Mammary epithelial cell (primary cell): ENCODE data around the gene MBD4.

ENCODE experiments used
- EZH2 ChIP-seq: IDR thresholded peaks from 2 replicates; pipeline ENCODE4 v1.6.1; 2012; ENCODE audit warnings: low read length, inconsistent platforms, borderline replicate concordance
- TF ChIP-seq, protein P1 (sequence below), 2 donors: IDR thresholded peaks in 1 of 2; conservative IDR thresholded peaks in 1 of 2; 2 replicates each; pipeline ENCODE4 v1.5.1; 2011 to 2012; ENCODE audit warnings: inconsistent platforms in 2 of 2, low read length in 2 of 2, mild to moderate bottlenecking in 2 of 2, control low read depth in 1 of 2, low read depth in 1 of 2; ENCODE audit not compliant: insufficient read depth in 1 of 2; ENCODE audit errors: extremely low read depth in 1 of 2

DNA sequence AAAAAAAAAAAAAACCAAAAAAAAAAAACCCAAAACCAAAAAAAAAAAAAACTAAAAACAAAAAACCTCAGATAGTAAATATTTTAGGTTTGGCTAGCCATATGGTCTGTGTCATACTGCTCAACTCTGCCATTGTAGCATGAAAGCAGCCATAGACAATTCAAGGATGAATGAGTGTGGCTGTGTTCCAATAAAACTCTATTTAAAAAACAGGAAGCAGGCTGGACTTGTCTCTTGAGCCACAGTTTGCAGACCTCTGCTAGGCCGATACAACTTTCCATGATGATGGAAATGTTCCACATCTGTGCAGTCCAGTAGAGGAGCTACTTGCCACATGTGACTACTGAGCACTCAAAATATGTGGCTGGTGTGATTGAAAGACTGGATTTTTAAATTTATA lies 22.4 kb downstream of the MBD4 start:
- TF ChIP-seq, protein P1, sequence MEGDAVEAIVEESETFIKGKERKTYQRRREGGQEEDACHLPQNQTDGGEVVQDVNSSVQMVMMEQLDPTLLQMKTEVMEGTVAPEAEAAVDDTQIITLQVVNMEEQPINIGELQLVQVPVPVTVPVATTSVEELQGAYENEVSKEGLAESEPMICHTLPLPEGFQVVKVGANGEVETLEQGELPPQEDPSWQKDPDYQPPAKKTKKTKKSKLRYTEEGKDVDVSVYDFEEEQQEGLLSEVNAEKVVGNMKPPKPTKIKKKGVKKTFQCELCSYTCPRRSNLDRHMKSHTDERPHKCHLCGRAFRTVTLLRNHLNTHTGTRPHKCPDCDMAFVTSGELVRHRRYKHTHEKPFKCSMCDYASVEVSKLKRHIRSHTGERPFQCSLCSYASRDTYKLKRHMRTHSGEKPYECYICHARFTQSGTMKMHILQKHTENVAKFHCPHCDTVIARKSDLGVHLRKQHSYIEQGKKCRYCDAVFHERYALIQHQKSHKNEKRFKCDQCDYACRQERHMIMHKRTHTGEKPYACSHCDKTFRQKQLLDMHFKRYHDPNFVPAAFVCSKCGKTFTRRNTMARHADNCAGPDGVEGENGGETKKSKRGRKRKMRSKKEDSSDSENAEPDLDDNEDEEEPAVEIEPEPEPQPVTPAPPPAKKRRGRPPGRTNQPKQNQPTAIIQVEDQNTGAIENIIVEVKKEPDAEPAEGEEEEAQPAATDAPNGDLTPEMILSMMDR (conservative IDR thresholded peaks at IDR 0.05 in 1 of 2, IDR thresholded peaks at IDR 0.05 in 1 of 2; ENCODE audit: extremely low read depth in 1 of 2, insufficient read depth in 1 of 2, low read depth in 1 of 2, low read length in 2 of 2) = no peak
- TF ChIP-seq EZH2 = no peak
